ENCODE results near the gene LRRC45.
"Not testable (repeated sequence)": the region's sequence is repeated elsewhere in the genome, so short reads cannot be mapped to it uniquely, and the experiment has no call there.

Gene LRRC45

DNA sequence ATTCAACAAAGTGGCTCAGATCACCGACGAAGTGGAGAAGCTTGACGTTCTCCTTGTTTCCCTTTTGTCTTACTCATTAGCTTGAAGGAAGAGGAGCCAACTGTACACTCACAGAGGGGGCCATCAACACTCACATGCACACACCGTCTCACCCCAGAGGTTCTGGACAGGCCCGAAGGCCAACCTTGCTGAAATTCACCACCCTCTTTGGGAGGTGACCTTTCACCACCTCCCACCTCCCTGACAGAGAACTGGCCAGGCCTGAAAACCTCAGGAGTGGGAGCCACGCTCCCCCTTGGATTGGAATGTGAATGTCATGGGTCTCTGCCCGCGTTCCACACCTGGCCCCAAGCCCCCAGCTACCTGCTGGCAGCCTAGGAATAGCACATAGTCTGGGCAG is 12.4 kb downstream of the LRRC45 start:
- no peak for DNase-seq (ENCODE audit: low spot score)

DNA sequence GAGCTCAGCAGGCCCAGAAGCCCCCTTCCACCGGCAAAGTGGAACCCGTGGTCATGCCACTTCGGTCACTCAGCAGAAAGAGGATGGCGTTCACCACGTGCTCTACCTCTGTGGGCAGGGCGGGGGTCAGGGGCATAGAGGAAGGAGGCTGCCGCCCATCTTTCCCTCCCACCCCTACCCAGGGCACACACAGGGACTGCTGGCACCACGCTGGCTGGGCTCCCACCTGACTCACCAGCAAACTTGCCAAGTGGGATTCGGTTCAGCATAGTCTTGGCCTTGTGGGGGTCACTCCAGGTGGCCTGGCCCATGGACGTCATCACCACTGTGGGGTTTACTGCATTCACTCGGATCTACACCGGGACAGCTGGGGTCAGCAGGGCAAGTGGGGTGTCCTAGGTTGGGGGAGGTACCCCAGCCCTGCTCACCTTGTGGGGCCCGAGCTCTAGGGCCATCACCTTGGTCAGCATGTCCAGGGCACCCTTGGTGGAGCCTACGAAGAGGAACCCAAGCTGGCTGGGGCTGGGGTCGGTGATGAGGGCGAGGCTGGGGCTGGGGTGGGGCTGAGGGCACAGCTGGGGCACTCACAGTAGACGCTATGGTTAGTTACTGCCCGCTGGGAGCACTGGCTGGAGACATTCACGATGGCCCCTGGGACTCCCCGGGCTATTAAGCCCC is 13.0 kb downstream of the LRRC45 start:
- no peak for DNase-seq (ENCODE audit: low spot score)

DNA sequence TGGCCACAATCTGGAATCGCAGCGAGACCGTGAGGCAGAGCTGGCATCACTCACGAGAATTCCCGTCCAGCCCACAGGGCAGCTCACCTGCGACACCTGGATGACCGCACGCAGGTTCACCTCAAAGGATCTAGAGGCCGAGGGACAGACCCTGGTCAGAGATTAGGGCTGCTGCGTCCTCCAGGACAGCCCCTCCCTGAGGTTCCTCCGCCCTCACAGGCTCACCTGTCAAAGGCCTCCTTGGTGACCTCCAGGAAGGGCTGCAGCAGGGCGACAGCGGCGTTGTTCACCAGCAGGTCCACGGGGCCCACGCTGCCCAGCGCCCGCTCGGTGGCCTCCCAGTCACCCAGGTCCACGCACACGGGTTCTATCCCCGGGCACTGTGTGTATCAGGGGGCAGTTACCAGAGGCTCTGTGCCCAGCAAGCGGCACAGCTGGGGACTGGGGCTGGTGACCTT is 13.6 kb downstream of the LRRC45 start:
- no peak for DNase-seq (ENCODE audit: low spot score)

DNA sequence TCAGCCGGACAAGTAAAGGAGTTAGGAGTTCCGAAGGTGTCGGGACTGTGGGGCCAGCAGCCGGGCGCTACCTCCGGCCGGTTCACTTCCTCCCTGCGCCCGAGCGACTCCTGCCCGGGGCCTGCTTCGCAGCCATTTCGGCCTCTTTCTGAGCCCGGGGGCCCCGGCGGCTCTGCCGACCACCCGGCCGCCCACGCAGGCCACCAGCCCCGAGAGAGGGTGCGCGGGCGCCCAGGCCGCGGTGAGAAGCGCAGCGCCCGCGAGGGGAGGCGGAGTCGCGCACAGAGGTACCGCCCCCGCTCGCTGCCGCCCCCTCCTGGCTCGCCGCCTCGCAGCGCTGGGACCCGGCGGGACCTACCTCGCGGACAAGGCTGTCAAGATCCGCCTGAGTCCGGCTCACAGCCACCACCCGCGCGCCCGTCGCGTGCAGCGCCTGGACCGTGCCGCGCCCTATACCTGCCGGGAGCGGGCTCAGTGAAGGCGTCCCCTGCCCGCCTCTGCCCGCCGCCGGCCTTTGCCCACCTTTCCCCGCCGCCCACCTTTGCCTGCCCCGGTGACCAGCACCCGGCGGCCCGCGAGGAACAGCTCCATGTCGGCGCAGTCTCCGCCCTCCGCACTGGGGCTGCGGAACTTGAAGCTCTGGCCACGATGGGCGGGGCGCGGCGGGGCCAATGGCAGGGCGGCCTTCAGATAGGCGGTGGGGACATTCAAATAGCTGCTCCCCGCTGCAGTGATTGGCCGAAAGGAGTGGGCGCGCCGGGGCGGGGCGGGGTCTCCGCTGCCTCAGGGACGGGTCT is 14.2 kb downstream of the LRRC45 start, which contains the start of gene DCXR:
Gene DCXR (minus strand): TSS at position 606 of the 797 bp plus-strand sequence. CDS start 15 bp downstream, at position 591.
- DNase-seq (ENCODE audit: low spot score), result peak; percentile 98

DNA sequence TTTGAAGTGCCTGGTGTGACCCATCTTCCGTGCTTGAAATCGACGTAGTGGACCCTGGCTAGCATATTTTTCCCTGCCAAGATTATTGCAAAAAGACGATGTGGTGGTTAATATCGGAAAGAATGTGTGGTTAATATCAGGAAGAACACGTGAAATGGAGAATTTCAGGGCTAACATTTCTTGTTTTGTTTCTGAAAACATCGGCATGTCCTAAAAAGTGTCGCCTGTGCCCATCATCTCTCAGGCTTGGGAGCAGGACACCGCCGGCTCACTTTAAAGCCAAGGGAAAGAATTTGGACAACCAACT is 14.7 kb downstream of the LRRC45 start:
- DNase-seq (ENCODE audit: low spot score), result no peak

DNA sequence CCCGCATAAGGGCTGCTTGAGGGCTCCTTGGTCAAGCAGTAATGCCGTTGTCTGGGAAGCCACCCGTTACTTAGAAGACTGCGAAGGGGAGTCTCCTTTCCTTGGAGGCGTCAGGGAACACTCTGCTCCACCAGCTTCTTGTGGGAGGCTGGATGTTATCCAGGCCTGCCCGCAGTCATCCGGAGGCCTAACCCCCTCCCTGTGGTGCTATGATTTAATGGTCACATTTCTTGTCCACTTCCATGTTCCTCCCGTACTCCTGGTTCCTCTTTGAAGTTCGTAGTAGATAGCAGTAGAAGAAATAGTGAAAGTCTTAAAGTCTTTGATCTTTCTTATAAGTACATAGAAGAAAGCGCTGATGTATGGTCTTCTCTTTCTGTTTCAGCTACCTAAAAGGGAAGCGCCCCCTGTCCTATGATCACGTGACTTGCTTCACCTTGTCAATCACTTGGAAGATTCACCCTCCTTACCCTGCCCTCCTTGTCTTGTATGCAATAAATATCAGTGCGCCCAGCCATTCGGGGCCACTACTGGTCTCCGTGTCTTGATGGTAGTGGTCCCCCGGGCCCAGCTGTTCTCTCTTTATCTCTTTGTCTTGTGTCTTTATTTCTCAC is 15.8 kb downstream of the LRRC45 start:
- DNase-seq (ENCODE audit: low spot score), result not testable (repeated sequence)

DNA sequence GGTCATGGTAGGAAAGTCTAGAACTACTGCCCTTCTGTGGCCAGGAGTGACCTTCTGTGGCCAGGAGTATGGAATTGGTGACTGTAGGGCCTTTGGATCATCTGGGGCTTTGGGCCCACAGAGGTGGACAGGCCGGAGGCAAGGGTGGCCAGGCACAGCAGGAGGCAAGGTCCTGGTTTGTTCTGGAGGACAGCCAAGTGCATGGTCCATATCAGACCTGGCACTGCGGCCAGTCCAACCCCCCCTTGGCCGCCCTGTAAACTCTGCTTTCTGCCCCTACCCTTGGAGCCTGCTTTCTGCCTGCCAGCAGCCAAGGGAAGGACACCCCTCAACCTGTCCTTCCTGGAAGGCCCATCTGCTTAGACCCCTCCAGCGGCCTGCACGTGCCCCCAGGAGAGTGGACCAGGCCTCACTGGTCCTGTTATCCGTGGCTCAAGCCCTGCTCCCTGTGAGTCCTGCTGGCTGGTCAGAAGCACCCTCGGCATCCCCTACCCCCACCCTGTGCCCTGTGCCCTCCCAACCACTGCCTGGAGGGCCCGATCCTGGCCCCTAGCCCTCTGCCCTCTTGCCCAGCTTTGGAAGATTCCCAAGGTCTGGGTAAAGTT is 16.7 kb downstream of the LRRC45 start:
- no peak for DNase-seq (ENCODE audit: low spot score)

DNA sequence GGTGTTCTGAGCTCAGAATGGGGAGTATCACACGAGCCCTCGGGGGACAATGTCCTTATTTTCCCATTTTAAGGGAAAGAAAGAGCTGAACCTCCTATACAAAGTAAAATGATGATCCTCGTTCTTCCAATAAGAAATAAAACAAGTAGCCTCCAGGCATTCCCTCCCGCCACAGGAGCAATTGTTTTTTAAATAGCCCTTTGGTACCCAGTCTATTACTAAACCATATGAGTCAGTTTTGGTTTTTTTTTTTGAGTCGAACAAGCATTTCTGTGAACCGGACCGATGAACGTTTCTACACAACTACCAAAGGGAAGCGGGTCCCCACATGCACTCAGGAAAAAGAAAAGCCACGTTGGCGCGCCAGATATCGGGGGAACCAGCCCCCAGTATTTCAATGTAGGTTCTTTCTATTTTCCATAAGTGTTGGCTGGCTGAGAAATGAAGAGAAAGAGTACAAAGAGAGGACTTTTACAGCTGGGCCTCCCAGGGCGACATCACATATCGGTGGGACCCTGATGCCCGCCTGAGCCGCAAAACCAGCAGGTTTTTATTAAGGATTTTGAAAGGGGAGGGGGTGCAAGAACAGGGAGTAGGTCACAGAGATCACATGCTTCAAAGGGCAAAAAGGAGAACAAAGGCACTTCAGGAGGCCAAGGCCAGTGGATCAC is 18.2 kb downstream of the LRRC45 start:
- DNase-seq (ENCODE audit: low spot score), result no peak

DNA sequence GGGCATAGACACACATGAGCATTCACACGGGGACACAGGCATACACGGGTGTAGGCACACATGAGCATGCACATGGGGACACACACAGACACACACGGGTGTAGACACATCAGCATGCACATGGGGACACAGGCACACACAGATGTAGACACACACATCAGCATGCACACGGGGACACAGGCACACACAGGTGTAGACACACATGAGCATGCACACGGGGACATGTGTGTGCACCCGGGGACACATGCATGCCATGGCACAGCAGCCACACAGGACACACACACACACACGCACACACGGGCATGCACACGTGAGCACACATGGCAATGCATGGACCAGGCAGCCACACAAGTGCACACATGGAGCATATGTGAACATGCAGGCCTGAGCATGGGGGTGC is 19.5 kb downstream of the LRRC45 start:
- no peak for DNase-seq (ENCODE audit: low spot score)

DNA sequence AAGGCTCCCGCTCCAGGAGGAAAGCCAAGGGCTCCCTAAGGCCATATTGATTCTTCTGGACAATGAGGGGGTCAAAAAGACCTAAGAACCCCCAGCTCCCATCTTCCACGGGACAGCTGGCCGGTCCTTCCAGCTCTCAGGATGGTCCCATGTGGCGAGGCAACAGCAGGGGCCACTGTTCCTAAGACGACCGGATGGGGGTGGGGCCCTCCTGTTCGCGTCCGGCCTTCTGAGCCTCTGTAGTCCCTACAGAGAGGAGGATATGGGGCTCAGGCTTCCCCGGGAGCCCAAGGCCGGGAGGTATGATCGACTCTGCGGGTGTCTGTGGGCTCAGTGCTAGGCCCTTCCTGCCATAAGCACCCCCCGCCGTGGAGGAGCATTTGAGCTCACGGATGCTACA is 20.4 kb downstream of the LRRC45 start:
- DNase-seq (ENCODE audit: low spot score), result no peak

DNA sequence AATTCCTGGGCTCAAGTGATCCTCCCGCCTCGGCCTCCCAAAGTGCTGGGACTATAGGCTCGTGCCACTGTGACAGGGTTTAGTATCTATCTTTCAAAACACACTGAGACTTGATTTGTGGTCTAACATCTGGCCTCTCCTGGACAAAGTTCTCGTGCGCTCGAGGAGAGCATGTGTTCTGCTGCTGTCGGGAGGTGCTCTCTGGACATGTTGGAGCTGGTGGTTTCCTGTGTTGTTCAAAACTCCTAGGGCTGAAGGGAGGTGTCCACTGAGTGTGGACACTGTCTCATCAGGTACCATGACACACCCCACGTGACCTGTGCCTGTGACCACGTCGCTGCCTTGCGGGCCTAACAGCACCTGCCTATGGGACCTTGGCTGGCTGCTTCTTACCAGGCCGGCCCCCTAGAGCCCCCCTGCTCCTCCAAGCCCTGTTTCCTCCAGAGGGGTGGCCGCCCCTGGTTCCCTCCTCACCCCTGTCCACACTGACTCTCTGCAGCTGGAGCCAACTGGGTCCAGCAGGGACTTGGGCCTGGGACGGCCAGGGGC is 22.9 kb downstream of the LRRC45 start:
- DNase-seq (ENCODE audit: low spot score), result no peak

DNA sequence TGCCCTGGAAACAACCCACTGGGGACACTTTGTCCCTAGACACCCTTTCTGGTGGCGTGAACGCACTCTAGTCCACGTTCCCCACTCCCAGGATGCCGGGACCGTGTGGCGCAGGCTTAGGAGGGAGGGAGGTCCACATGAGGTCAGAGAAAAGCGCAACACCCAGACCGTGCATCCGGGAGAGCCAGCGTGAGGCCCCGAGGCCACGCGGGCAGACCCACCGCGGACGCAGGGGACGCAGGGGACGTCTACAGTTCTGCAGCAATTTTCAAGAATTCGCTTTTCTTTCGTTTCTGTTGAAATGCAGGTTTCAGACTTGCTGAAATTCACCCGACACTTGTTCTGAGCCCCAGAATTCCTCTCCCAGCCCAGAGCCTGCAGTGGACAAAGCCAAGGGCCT is 23.8 kb downstream of the LRRC45 start:
- DNase-seq (ENCODE audit: low spot score), result no peak

DNA sequence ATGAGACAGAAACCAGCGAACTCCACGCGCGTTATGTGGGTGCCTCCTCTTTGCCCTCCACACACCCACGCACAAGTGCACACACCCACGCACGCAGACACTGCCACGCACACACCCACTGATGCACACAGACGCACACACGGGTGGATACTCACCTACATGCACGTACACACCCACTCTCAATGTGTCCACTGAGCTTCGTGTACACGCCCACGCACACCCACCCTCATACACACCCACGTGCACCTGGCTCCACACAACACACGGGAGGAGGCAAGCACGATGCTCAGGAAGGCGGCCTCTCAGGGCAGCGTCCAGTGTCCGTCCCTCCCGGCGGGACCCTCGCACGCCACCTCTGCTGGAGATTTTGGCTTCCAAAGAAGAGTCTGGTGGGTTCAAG is 24.3 kb downstream of the LRRC45 start:
- no peak for DNase-seq (ENCODE audit: low spot score)

DNA sequence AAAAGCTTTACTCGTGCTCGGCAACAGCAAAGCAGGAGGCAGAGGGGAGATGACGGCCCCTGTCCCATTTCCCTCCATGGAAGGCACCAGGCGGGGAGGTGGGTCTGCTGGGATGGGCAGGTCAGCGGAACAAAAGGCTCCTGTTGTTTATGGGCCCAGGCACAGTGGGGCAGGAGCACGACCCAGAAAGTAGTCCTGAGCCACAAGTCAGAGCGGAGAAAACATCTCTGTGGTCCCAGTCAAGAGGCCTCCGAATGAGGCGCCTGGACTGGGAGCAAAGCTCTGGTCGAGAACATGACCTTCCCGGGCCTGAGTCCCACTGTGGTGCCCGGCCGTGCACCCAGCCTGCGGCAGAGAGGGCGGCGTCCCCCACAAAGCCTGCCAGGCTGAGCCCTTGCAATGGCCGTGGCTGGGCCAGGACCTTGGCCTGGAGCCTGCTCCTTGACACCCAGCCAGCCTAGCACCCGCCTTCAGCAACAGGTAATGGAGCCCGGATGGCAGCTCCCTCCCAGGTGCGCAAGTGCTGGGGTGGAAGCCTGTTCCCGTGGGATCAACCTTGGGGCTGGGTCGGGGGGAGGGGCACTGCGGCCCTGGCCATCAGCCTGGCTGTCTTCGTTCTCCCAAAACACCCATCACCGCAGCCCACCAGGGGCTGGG is 24.9 kb downstream of the LRRC45 start:
- DNase-seq (ENCODE audit: low spot score), result no peak

DNA sequence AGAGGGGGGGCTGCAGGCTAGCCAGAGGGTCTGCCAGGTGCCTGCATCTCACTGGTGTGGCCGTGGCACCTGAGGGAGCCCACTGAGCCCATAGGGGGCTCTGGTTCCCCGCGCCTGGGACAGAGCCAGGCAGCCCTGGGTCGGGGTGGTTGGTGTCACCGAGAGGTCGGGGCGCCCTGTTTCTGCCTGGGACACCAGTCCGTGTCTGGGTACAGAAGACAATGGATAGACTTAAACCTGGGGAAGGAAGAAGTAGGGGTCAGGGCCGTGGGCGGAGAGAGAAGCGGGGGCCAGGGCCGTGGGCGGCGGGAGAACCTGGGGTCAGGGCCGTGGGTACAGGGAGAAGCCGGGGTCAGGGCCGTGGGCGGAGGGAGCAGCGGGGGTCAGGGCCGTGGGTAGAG is 25.5 kb downstream of the LRRC45 start:
- no peak for DNase-seq (ENCODE audit: low spot score)

DNA sequence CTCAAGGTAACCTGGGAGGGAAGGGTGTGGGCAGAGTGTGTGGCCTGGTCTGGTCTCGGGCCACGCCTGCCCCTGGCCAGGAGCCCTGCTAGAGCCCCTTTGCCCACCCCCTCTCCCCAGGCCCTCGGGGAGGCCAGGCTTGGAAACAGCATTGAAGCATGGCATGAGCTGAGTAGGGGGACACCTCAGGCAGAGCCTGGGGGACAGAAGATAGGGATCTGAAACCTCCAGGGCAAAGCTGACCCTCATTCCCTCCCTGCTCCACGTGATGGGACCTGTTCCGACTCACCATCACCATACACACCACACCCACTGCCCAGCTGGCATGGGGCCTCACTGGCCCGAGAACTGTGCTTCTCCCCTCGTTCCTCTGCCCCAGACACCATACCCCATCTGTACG is 26.0 kb downstream of the LRRC45 start:
- no peak for DNase-seq (ENCODE audit: low spot score)

DNA sequence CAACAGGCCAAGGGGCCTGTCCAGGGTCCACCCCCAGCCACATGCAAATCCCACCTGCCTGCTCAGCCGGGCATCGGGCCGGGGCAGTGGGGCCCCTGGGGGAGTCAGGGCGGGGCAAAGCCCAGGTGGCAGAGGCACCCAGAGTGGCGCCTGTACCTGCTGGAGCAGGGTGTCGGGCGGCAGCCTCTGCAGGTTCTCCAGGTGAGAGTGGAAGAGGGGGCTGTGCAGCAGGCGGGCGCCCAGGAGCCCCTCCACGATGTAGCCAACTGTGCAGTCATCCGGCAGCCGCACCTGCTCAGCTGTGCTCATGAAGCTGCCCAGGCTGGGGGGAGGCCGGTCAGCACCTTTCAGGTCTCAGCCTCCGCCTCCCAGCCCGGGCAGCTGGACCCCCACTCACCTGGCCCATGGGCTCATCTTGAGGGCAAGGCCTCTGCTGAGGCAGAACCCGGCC is 26.4 kb downstream of the LRRC45 start:
- no peak for DNase-seq (ENCODE audit: low spot score)

DNA sequence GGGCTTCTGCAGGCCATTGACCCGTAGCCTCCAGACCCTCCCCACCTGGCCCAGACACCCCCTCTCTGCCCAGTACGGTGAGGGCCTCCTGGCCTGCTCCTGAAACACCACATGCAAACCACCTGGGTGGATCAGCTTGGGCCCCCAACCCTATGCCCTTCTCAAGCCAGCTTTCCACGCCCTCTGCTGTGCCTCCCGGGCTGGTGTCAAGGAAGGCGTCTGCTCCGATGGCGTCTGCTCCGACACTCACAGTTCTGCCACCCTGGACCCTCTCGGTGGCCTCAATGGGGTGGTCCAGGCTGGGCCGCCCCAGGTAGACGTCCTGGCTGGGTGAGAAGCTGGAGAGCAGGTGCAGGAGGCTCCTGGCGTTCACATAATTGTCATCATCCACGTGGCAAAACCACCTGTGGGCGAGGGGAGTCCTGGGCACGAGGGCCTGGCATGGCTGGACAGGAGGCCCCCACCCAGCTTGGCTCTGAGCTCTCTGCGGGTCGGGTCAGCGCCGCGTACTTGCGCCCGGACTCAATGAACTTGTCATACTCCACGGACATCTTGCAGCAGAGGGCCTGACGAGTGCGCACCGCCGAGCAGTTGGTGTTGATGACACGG is 27.2 kb downstream of the LRRC45 start:
- DNase-seq (ENCODE audit: low spot score), result no peak

DNA sequence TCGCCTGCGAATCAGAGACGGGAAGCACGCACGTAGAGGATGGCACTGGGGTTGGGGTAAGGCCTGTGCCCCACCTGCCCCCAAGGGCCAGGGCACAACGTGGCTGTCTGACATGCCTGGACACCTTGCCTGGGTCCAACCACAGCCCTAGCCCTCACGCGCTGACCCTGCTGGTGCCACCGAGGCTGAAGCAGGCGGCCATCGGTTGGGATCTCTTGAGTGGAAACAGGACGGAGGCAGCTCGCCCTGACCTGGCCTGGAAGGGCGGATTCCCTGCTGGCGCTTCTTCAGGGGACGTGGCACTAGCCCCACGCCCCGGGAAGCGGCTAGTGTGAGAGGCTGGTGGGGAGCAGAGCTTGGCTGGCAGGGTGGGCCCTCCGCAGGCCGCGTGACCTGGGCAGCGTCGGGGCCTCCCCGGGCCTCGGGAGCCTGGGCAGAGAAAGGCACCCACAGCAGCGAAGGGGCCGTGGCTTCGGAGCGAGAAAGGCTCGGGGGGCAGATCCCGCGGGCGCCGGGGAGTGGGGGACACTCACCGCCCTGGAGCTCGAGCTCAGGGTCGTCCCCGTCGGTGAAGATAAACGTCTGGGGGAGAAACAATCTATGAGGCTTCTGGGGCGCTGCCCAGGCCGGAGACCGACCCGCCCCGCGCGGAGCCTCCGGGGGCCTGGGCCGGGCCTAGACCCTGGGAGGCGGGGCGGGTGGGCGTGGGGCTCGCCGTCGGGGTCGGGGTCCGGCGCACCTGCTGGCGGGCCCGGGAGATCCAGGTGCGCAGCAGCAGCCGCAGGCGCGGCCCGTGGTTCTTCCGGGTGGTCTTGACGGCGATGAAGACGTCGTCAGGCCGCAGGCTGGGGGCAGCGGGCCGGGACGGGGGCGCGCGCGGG is 27.9 kb downstream of the LRRC45 start:
- no peak for DNase-seq (ENCODE audit: low spot score)
